Loucy (cell line): ENCODE measurements around the gene ACTR5.

Experiments used
- H2AFZ ChIP-seq: fragments of 200-600 bp; sonication (generic); 2 replicates; pipeline ENCODE4 v1.6.0; 2016; ENCODE audit warnings: antibody characterized with exemption, mild to moderate bottlenecking, low read length, moderate library complexity
- H3F3A ChIP-seq: fragments of 200-600 bp; 2 replicates; pipeline ENCODE4 v1.6.0; 2016; ENCODE audit warnings: antibody characterized with exemption, low read depth, mild to moderate bottlenecking
- H3K27me3 ChIP-seq: fragments of 200-600 bp; sonication (generic); 2 replicates; pipeline ENCODE4 v1.6.1; 2014; ENCODE audit warnings: low read length, mild to moderate bottlenecking; ENCODE audit not compliant: insufficient read depth, poor library complexity, severe bottlenecking
- H3K36me3 ChIP-seq: fragments of 200-600 bp; sonication (generic); 2 replicates; pipeline ENCODE4 v1.6.1; 2016; ENCODE audit warnings: low read length; ENCODE audit not compliant: insufficient read depth
- H3K4me1 ChIP-seq: fragments of 200-600 bp; sonication (generic); 2 replicates; pipeline ENCODE4 v1.5.1; 2014; ENCODE audit warnings: low read length, mild to moderate bottlenecking; ENCODE audit not compliant: insufficient read depth, poor library complexity, severe bottlenecking
- H3K4me2 ChIP-seq: fragments of 200-600 bp; sonication (generic); 2 replicates; pipeline ENCODE4 v1.6.0; 2014; ENCODE audit warnings: antibody characterized with exemption, low read length, low read depth, mild to moderate bottlenecking; ENCODE audit not compliant: poor library complexity, severe bottlenecking
- H3K4me3 ChIP-seq: fragments of 200-600 bp; sonication (generic); 2 replicates; pipeline ENCODE4 v1.5.1; 2014; ENCODE audit warnings: low read length, mild to moderate bottlenecking, mixed read lengths; ENCODE audit not compliant: poor library complexity, severe bottlenecking
- H3K79me2 ChIP-seq: fragments of 200-600 bp; sonication (generic); 2 replicates; pipeline ENCODE4 v1.6.1; 2014; ENCODE audit warnings: low read length; ENCODE audit not compliant: insufficient read depth
- H3K9ac ChIP-seq: fragments of 200-600 bp; sonication (generic); 2 replicates; pipeline ENCODE4 v1.6.0; 2014; ENCODE audit warnings: mild to moderate bottlenecking, low read depth, low read length, moderate library complexity; ENCODE audit not compliant: poor library complexity, severe bottlenecking
- H3K9me2 ChIP-seq: fragments of 200-600 bp; sonication (generic); replicated peaks from 2 replicates; pipeline ENCODE4 v1.6.1; 2016; ENCODE audit warnings: low read depth, low read length, mixed read lengths
- H3K9me3 ChIP-seq: fragments of 200-600 bp; sonication (generic); 2 replicates; pipeline ENCODE4 v1.6.1; 2014; ENCODE audit warnings: mild to moderate bottlenecking, antibody characterized with exemption, low read length, low read depth; ENCODE audit not compliant: insufficient read depth
- H4K20me1 ChIP-seq: fragments of 200-600 bp; sonication (generic); 2 replicates; pipeline ENCODE4 v1.6.0; 2014; ENCODE audit warnings: antibody characterized with exemption, low read length, mild to moderate bottlenecking; ENCODE audit not compliant: insufficient read depth, poor library complexity, severe bottlenecking
- EZH2phosphoT487 ChIP-seq: fragments of 200-600 bp; IDR thresholded peaks from 2 replicates; pipeline ENCODE4 v1.6.1; 2018; ENCODE audit warnings: antibody characterized with exemption, mild to moderate bottlenecking, moderate library complexity, borderline replicate concordance
- TF ChIP-seq, protein P1 (sequence below): fragments of 200-600 bp; sonication (generic); conservative IDR thresholded peaks from 2 replicates; pipeline ENCODE4 v1.5.1; 2014; ENCODE audit warnings: mild to moderate bottlenecking, antibody characterized with exemption, low read length

ACTR5 gene

DNA sequence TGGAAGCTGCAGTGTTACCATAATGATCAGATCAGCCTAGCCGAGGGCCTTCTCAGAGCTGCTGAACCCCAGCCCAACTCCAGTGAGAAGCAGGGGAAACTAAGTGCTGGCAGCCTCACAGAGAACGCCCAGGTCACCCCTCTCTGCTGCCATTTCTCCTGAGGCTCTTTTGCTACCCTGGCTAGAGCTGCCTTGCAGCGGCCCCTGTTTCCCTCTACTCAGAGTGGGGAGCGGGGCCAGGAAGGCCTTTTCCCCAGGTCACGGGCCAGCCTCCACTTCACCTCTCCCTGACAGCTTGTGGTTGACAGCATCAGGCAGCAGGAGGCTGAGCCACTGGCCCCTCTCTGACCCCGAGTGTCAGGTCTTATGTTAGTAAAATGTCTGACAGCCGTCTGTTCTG is 22.7 kb downstream of the ACTR5 start:
- H4K20me1 ChIP-seq: no peaks in the 10 kb centered on the region
- H3K9me2 ChIP-seq: no peaks in the 10 kb centered on the region
- no peak for TF ChIP-seq EZH2phosphoT487
- TF ChIP-seq, protein P1, sequence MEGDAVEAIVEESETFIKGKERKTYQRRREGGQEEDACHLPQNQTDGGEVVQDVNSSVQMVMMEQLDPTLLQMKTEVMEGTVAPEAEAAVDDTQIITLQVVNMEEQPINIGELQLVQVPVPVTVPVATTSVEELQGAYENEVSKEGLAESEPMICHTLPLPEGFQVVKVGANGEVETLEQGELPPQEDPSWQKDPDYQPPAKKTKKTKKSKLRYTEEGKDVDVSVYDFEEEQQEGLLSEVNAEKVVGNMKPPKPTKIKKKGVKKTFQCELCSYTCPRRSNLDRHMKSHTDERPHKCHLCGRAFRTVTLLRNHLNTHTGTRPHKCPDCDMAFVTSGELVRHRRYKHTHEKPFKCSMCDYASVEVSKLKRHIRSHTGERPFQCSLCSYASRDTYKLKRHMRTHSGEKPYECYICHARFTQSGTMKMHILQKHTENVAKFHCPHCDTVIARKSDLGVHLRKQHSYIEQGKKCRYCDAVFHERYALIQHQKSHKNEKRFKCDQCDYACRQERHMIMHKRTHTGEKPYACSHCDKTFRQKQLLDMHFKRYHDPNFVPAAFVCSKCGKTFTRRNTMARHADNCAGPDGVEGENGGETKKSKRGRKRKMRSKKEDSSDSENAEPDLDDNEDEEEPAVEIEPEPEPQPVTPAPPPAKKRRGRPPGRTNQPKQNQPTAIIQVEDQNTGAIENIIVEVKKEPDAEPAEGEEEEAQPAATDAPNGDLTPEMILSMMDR: no peak
- H2AFZ ChIP-seq: no peak overlapping the region
- no peaks in the 10 kb centered on the region for H3K79me2 ChIP-seq
- H3K4me3 ChIP-seq: no peak overlapping the region
- no peaks in the 10 kb centered on the region for H3K4me1 ChIP-seq
- H3K9me3 ChIP-seq: no peaks in the 10 kb centered on the region
- no peak overlapping the region for H3K9ac ChIP-seq
- no peak overlapping the region for H3K4me2 ChIP-seq
- no peaks in the 10 kb centered on the region for H3K27me3 ChIP-seq
- peaks cover 55% of the 10 kb centered on the region for H3K36me3 ChIP-seq
- H3F3A ChIP-seq: no peaks in the 10 kb centered on the region

DNA sequence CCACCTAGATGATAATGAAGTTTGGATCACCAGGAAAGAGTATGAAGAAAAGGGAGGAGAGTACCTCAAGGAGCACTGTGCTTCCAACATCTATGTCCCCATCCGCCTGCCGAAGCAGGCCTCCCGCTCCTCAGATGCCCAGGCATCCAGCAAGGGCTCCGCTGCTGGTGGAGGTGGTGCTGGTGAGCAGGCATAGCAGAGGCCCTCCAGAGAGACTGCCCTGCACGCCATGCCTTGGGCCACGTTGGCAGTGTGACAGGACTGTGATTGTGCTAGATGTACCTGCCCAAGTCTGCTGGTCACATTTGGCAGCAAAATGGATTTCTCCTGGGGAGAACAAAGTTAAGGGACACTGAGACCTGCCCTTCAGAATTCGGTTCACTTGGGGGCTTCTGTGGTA is 23.4 kb downstream of the ACTR5 start:
- Histone ChIP-seq H2AFZ (no peak overlapping the region), H3K4me1 (no peaks in the 10 kb centered on the region), H3K9me3 (no peaks in the 10 kb centered on the region), H3K9ac (no peak overlapping the region), H3K79me2 (no peaks in the 10 kb centered on the region), H3F3A (no peaks in the 10 kb centered on the region), H3K36me3 (peaks cover 49% of the 10 kb centered on the region), H3K4me2 (no peak overlapping the region), H3K27me3 (no peaks in the 10 kb centered on the region), H4K20me1 (no peaks in the 10 kb centered on the region), H3K9me2 (no peaks in the 10 kb centered on the region), H3K4me3 (no peak overlapping the region)
- TF ChIP-seq, protein P1: no peak
- TF ChIP-seq EZH2phosphoT487: no peak

DNA sequence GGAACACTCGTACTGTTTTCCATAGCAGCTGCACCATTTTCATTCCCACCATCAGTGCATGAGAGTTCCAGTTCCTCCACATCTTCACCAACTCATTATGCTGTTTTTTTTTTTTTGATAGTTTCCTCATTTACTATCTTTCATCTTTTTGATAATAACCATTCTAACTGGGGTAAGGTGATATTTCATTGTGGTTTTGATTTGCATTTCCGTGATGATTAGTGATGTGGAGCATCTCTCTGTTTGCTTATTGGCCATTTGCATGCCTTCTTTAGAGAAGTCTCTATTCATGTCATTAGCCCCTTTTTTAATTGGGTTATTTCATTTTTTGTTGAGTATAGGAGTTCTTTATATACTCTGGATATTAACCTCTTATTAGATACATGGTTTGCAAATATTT is 25.9 kb downstream of the ACTR5 start:
- H3K9ac ChIP-seq: no peak overlapping the region
- no peaks in the 10 kb centered on the region for H3K4me1 ChIP-seq
- TF ChIP-seq, protein P1: no peak
- TF ChIP-seq EZH2phosphoT487: no peak
- peaks cover 31% of the 10 kb centered on the region for H3K36me3 ChIP-seq
- no peak overlapping the region for H2AFZ ChIP-seq
- no peak overlapping the region for H3K4me2 ChIP-seq
- no peaks in the 10 kb centered on the region for H3K27me3 ChIP-seq
- H4K20me1 ChIP-seq: no peaks in the 10 kb centered on the region
- H3K79me2 ChIP-seq: no peaks in the 10 kb centered on the region
- no peaks in the 10 kb centered on the region for H3F3A ChIP-seq
- H3K4me3 ChIP-seq: no peak overlapping the region
- H3K9me3 ChIP-seq: no peaks in the 10 kb centered on the region
- no peaks in the 10 kb centered on the region for H3K9me2 ChIP-seq
